Panc1 (cell line): ENCODE data around the gene FOXP4. TPM values are rescaled to one million over a fixed set of nuclear protein-coding genes. Genes with fewer than 3 reads are reported as not detected.

Source experiments
- ATAC-seq: fragments of 200-7000 bp; cut with Tn5 transposase; 2 replicates; pipeline ENCODE4 v1.9.1; 2020; ENCODE audit warnings: mild to moderate bottlenecking, moderate library complexity
- BruUV-seq: library from RNA; stranded (reverse); fragments of 400-500 nt; replicated peaks from 2 replicates; lab custom pipeline; 2021; lab: Mats Ljungman, UMichigan
- CTCF ChIA-PET: fragments of 300-600 bp; sonication (Branson Sonifier 250); formaldehyde crosslinking; loops from one replicate; lab custom pipeline; 2022; ENCODE audit warnings: antibody characterized with exemption; lab: Charles Lee
- POLR2A ChIA-PET: fragments of 300-600 bp; sonication (Branson Sonifier 250); formaldehyde crosslinking; loops from one replicate; lab custom pipeline; 2022; ENCODE audit warnings: antibody characterized with exemption; lab: Charles Lee
- DNase-seq: peaks from one replicate; pipeline ENCODE4 v3.0.0-alpha.2; 2010; ENCODE audit warnings: low read depth, low spot score
- H3K27ac ChIP-seq: 2 replicates; pipeline ENCODE4 v1.5.1; 2011; ENCODE audit warnings: mild to moderate bottlenecking, low read length, inconsistent platforms
- H3K27me3 ChIP-seq: fragments of 200-500 bp; sonication (Bioruptor generic); 2 replicates; pipeline ENCODE4 v1.6.0; 2014; ENCODE audit warnings: low read length, inconsistent platforms; ENCODE audit not compliant: control insufficient read depth, insufficient read depth
- H3K36me3 ChIP-seq: fragments of 200-500 bp; sonication (Bioruptor generic); 2 replicates; pipeline ENCODE4 v1.5.1; 2014; ENCODE audit warnings: inconsistent platforms, mild to moderate bottlenecking, low read length, moderate library complexity; ENCODE audit not compliant: control insufficient read depth, insufficient read depth
- H3K4me1 ChIP-seq: 2 replicates; pipeline ENCODE4 v1.5.1; 2011; ENCODE audit warnings: inconsistent platforms, mild to moderate bottlenecking, low read length, moderate library complexity; ENCODE audit not compliant: control insufficient read depth, insufficient read depth
- H3K4me3 ChIP-seq, 2 experiments: 2 replicates each; pipeline ENCODE4 v1.5.1; 2011 to 2012; ENCODE audit warnings: low read depth in 2 of 2, low read length in 2 of 2, mild to moderate bottlenecking in 2 of 2, inconsistent platforms in 1 of 2, moderate library complexity in 1 of 2
- H3K9me3 ChIP-seq: fragments of 200-500 bp; sonication (Bioruptor generic); 2 replicates; pipeline ENCODE4 v1.5.1; 2014; ENCODE audit warnings: low read depth, mild to moderate bottlenecking, inconsistent platforms, low read length, moderate library complexity; ENCODE audit not compliant: control insufficient read depth, insufficient read depth
- POLR2AphosphoS5 ChIP-seq: IDR thresholded peaks from 2 replicates; pipeline ENCODE4 v1.6.1; 2012; ENCODE audit warnings: mild to moderate bottlenecking, low read depth, low read length, moderate library complexity
- SIN3A ChIP-seq: IDR thresholded peaks from 2 replicates; pipeline ENCODE4 v1.6.1; 2012; ENCODE audit warnings: low read depth, mild to moderate bottlenecking, low read length, moderate library complexity, borderline replicate concordance; ENCODE audit not compliant: insufficient read depth
- TCF7L2 ChIP-seq: IDR thresholded peaks from 2 replicates; pipeline ENCODE4 v1.6.1; 2011; ENCODE audit warnings: mild to moderate bottlenecking, low read depth, low read length, inconsistent platforms
- in situ Hi-C: cut with HindIII; loops from 2 replicates; pipeline ENCODE4 v1.10.0; 2016; ENCODE audit warnings: low sequenced_read_pairs, low pct_unique_long_range_greater_than_20kb
- intact Hi-C: fragments of 100-400 bp; cut with micrococcal nuclease; formaldehyde crosslinking; loops from one replicate; pipeline ENCODE4 v1.10.0; 2022; ENCODE audit not compliant: unreplicated experiment
- total RNA-seq: library from RNA; stranded (reverse); gene quantifications from one replicate; pipeline ENCODE4 v1.2.1, GENCODE V29; 2021; ENCODE audit not compliant: unreplicated experiment
- TF ChIP-seq, protein P1 (sequence below): fragments of 450-650 bp; IDR thresholded peaks from 2 replicates; pipeline ENCODE4 v1.5.1; 2017; ENCODE audit warnings: mild to moderate bottlenecking
- TF ChIP-seq, protein P2 (sequence below), 2 experiments: IDR thresholded peaks; 2 replicates each; pipeline ENCODE4 v1.6.1; 2011 to 2012; ENCODE audit warnings: low read depth in 2 of 2, control low read depth in 1 of 2, low read length in 1 of 2, mild to moderate bottlenecking in 1 of 2, moderate library complexity in 1 of 2; ENCODE audit not compliant: insufficient read depth in 1 of 2

FOXP4 gene
- total RNA-seq, 1 experiment from 2014 or later = 30.4 TPM

DNA sequence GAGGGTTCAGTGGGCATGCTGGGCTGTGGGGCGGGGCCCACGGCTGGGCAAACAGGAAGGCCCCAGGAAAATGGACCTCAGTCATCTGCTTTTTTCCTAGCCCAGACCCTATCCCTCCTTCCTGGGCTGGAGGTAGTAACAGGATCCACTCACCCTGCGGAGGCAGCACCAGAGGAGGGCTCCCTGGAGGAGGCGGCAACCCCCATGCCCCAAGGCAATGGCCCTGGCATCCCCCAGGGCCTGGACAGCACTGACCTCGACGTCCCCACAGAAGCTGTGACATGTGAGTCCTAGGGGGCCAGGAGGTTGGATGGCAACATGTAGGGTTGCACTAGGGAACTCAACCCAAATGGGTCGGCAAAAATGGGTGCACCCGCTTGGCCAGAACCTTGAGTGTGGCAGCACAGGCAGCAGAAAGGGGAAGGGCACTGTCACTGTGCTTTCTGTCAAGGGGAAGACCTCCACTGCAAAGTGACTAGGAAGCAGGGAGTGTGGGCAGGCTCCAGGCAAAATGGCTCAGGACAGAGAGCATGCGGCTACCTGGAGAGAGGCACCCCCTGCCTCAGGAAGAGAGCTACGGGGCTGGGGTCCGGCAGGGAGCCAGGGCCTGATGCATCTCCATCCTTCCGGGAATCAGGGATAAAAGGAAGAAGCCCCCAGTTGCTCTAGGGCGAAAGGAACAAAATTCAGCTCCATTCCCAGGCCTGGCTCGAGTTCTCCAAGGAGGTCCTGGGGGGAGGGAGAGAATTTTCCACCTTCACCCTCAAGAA is 100.0 kb downstream of the FOXP4 start:
- BruUV-seq = no TSS peak
- Histone ChIP-seq H3K4me3 (no peak overlapping the region), H3K27me3 (no peaks in the 10 kb centered on the region), H3K4me1 (peaks cover 3% of the 10 kb centered on the region; the same call in 1 of the 2 replicates), H3K9me3 (no peaks in the 10 kb centered on the region), H3K27ac (no peak overlapping the region), H3K36me3 (no peaks in the 10 kb centered on the region)
- ATAC-seq (no peak), DNase-seq (no peak)
- CTCF ChIA-PET = no interaction called here
- TF ChIP-seq POLR2AphosphoS5 = no peak
- TF ChIP-seq TCF7L2 = no peak
- TF ChIP-seq, protein P1, sequence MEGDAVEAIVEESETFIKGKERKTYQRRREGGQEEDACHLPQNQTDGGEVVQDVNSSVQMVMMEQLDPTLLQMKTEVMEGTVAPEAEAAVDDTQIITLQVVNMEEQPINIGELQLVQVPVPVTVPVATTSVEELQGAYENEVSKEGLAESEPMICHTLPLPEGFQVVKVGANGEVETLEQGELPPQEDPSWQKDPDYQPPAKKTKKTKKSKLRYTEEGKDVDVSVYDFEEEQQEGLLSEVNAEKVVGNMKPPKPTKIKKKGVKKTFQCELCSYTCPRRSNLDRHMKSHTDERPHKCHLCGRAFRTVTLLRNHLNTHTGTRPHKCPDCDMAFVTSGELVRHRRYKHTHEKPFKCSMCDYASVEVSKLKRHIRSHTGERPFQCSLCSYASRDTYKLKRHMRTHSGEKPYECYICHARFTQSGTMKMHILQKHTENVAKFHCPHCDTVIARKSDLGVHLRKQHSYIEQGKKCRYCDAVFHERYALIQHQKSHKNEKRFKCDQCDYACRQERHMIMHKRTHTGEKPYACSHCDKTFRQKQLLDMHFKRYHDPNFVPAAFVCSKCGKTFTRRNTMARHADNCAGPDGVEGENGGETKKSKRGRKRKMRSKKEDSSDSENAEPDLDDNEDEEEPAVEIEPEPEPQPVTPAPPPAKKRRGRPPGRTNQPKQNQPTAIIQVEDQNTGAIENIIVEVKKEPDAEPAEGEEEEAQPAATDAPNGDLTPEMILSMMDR = no peak
- TF ChIP-seq, protein P2, sequence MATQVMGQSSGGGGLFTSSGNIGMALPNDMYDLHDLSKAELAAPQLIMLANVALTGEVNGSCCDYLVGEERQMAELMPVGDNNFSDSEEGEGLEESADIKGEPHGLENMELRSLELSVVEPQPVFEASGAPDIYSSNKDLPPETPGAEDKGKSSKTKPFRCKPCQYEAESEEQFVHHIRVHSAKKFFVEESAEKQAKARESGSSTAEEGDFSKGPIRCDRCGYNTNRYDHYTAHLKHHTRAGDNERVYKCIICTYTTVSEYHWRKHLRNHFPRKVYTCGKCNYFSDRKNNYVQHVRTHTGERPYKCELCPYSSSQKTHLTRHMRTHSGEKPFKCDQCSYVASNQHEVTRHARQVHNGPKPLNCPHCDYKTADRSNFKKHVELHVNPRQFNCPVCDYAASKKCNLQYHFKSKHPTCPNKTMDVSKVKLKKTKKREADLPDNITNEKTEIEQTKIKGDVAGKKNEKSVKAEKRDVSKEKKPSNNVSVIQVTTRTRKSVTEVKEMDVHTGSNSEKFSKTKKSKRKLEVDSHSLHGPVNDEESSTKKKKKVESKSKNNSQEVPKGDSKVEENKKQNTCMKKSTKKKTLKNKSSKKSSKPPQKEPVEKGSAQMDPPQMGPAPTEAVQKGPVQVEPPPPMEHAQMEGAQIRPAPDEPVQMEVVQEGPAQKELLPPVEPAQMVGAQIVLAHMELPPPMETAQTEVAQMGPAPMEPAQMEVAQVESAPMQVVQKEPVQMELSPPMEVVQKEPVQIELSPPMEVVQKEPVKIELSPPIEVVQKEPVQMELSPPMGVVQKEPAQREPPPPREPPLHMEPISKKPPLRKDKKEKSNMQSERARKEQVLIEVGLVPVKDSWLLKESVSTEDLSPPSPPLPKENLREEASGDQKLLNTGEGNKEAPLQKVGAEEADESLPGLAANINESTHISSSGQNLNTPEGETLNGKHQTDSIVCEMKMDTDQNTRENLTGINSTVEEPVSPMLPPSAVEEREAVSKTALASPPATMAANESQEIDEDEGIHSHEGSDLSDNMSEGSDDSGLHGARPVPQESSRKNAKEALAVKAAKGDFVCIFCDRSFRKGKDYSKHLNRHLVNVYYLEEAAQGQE (IDR thresholded peaks at IDR 0.05; ENCODE audit: insufficient read depth in 1 of 2, low read depth in 2 of 2, low read length in 1 of 2) = no peak
- TF ChIP-seq SIN3A = no peak
- POLR2A ChIA-PET = no interaction called here
- in situ Hi-C loops (no loop called here), intact Hi-C loops (no loop called here)

DNA sequence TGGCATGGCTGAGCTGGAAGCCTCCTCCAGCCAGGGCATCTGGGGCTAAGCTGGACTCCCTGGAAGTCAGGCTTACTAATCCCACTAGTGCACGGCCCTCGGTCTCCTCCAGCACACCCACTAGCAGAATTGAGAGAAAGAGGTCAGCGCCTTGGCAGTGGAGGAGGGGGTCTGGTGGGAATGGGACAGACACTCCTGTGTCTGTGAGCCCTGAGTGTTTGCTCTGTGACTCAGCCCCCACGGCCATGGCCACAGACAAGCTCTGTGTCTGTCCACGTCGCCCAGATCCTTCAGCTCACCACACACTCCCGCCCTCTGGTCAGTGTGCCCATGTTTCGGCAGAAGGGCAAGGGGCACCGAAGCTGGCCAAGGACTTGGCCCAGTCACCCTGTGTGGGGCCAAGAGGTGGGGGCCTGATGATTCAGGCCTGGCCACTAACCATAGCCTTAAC is 100.9 kb downstream of the FOXP4 start:
- ChIA-PET CTCF (no interaction called here), POLR2A (no interaction called here)
- H3K36me3 ChIP-seq = no peaks in the 10 kb centered on the region
- H3K4me3 ChIP-seq = no peak overlapping the region
- no peak overlapping the region for H3K27ac ChIP-seq
- no peaks in the 10 kb centered on the region for H3K9me3 ChIP-seq
- no peaks in the 10 kb centered on the region for H3K27me3 ChIP-seq
- peaks cover 3% of the 10 kb centered on the region; the same call in 1 of the 2 replicates for H3K4me1 ChIP-seq
- intact Hi-C loops = no loop called here
- in situ Hi-C loops = no loop called here
- DNase-seq = no peak
- TF ChIP-seq POLR2AphosphoS5 (no peak), SIN3A (no peak), TCF7L2 (no peak)
- TF ChIP-seq, protein P1 = no peak
- TF ChIP-seq, protein P2 (IDR thresholded peaks at IDR 0.05; ENCODE audit: insufficient read depth in 1 of 2, low read depth in 2 of 2, low read length in 1 of 2) = no peak
- ATAC-seq = no peak
- BruUV-seq = no TSS peak
